ENCODE measurements around the gene GRB10. TPM values are rescaled to one million over a fixed set of nuclear protein-coding genes. Genes with fewer than 3 reads are reported as not detected.

GRB10 gene
- total RNA-seq, 1 experiment from 2014 or later: 38.3 TPM

GRCh38 chr7:50754241-50754640 is 28.5 kb downstream of the GRB10 start:
- no TSS peak for BruUV-seq (replicated peaks)
- ATAC-seq (no peak), DNase-seq (ENCODE audit: low read depth, low spot score) (no peak)
- Histone ChIP-seq H3K27ac (ENCODE audit: low read length) (no peak overlapping the region), H3K4me1 (ENCODE audit: control insufficient read depth, insufficient read depth, low read length) (no peaks in the 10 kb centered on the region), H3K36me3 (ENCODE audit: control insufficient read depth, insufficient read depth, low read length) (no peaks in the 10 kb centered on the region), H3K4me3 (ENCODE audit: low read depth in 2 of 2, low read length in 2 of 2) (no peak overlapping the region), H3K9me3 (ENCODE audit: control insufficient read depth, insufficient read depth, low read depth, low read length) (no peaks in the 10 kb centered on the region), H3K27me3 (ENCODE audit: control insufficient read depth, insufficient read depth, low read length) (no peaks in the 10 kb centered on the region)
- in situ Hi-C loops (cut with HindIII; ENCODE audit: low pct_unique_long_range_greater_than_20kb, low sequenced_read_pairs) (no loop called here), intact Hi-C loops (cut with micrococcal nuclease; ENCODE audit: unreplicated experiment) (no loop called here)
- CTCF ChIA-PET: no interaction called here
- POLR2A ChIA-PET: no interaction called here
- TF ChIP-seq REST (IDR thresholded peaks at IDR 0.05; ENCODE audit: insufficient read depth in 1 of 2, low read depth in 2 of 2, low read length in 1 of 2): no peak
- TF ChIP-seq POLR2AphosphoS5 (IDR thresholded peaks at IDR 0.05; ENCODE audit: low read depth, low read length): no peak
- TF ChIP-seq SIN3A (IDR thresholded peaks at IDR 0.05; ENCODE audit: borderline replicate concordance, insufficient read depth, low read depth, low read length): no peak
- TF ChIP-seq TCF7L2 (IDR thresholded peaks at IDR 0.05; ENCODE audit: low read depth, low read length): no peak
- TF ChIP-seq CTCF (IDR thresholded peaks at IDR 0.05): no peak

GRCh38 chr7:50752422-50752821 is 30.3 kb downstream of the GRB10 start:
- no peaks in the 10 kb centered on the region for H3K27me3 ChIP-seq (ENCODE audit: control insufficient read depth, insufficient read depth, low read length)
- no peaks in the 10 kb centered on the region for H3K4me1 ChIP-seq (ENCODE audit: control insufficient read depth, insufficient read depth, low read length)
- POLR2A ChIA-PET: no interaction called here
- no peaks in the 10 kb centered on the region for H3K36me3 ChIP-seq (ENCODE audit: control insufficient read depth, insufficient read depth, low read length)
- no TSS peak for BruUV-seq (replicated peaks)
- TF ChIP-seq SIN3A (IDR thresholded peaks at IDR 0.05; ENCODE audit: borderline replicate concordance, insufficient read depth, low read depth, low read length) (no peak), TCF7L2 (IDR thresholded peaks at IDR 0.05; ENCODE audit: low read depth, low read length) (no peak)
- no peak for DNase-seq (ENCODE audit: low read depth, low spot score)
- in situ Hi-C loops (cut with HindIII; ENCODE audit: low pct_unique_long_range_greater_than_20kb, low sequenced_read_pairs): no loop called here
- H3K27ac ChIP-seq (ENCODE audit: low read length): no peak overlapping the region
- no peak overlapping the region for H3K4me3 ChIP-seq (ENCODE audit: low read depth in 2 of 2, low read length in 2 of 2)
- H3K9me3 ChIP-seq (ENCODE audit: control insufficient read depth, insufficient read depth, low read depth, low read length): no peaks in the 10 kb centered on the region
- CTCF ChIA-PET: interaction anchor here (0.6 kb wide), 1 partner anchor 404 kb away, joined by 4 read pairs; no protein-coding TSS in a partner anchor
- intact Hi-C loops (cut with micrococcal nuclease; ENCODE audit: unreplicated experiment): no loop called here
- ATAC-seq: no peak

- H3K4me3 ChIP-seq (ENCODE audit: low read depth in 2 of 2, low read length in 2 of 2): no peak overlapping the region
- ChIA-PET POLR2A (no interaction called here), CTCF (no interaction called here)
- intact Hi-C loops (cut with micrococcal nuclease; ENCODE audit: unreplicated experiment) (no loop called here), in situ Hi-C loops (cut with HindIII; ENCODE audit: low pct_unique_long_range_greater_than_20kb, low sequenced_read_pairs) (no loop called here)
- BruUV-seq (replicated peaks): no TSS peak
- H3K4me1 ChIP-seq (ENCODE audit: control insufficient read depth, insufficient read depth, low read length): no peaks in the 10 kb centered on the region
- H3K36me3 ChIP-seq (ENCODE audit: control insufficient read depth, insufficient read depth, low read length): no peaks in the 10 kb centered on the region
- DNase-seq (ENCODE audit: low read depth, low spot score) (no peak), ATAC-seq (no peak)
- TF ChIP-seq POLR2AphosphoS5 (IDR thresholded peaks at IDR 0.05; ENCODE audit: low read depth, low read length) (no peak), SIN3A (IDR thresholded peaks at IDR 0.05; ENCODE audit: borderline replicate concordance, insufficient read depth, low read depth, low read length) (no peak), TCF7L2 (IDR thresholded peaks at IDR 0.05; ENCODE audit: low read depth, low read length) (no peak), REST (IDR thresholded peaks at IDR 0.05; ENCODE audit: insufficient read depth in 1 of 2, low read depth in 2 of 2, low read length in 1 of 2) (no peak), CTCF (IDR thresholded peaks at IDR 0.05) (no peak)
- H3K27me3 ChIP-seq (ENCODE audit: control insufficient read depth, insufficient read depth, low read length): no peaks in the 10 kb centered on the region
- no peaks in the 10 kb centered on the region for H3K9me3 ChIP-seq (ENCODE audit: control insufficient read depth, insufficient read depth, low read depth, low read length)
- no peak overlapping the region for H3K27ac ChIP-seq (ENCODE audit: low read length)
These were observed 31.6 kb downstream of the GRB10 start for GRCh38 chr7:50751146-50751545.
